ENCODE results near the gene SECTM1.
"Not testable (repeated sequence)": the region's sequence is repeated elsewhere in the genome, so short reads cannot be mapped to it uniquely, and the experiment has no call there.

SECTM1 gene

GRCh38 chr17:82333279-82334171 is at the start of gene SECTM1:
SECTM1 (minus strand) TSS chr17:82333766; CDS start chr17:82327240, 6,526 bp downstream.
- Histone ChIP-seq H3K27ac (ENCODE audit: low read depth, low read length) (no peak within 1 kb of the TSS), H3K4me3 (ENCODE audit: low read depth in 1 of 5, low read length in 5 of 5) (peak within 1 kb of the TSS; percentile 59 to 73 (median 71)), H3K9ac (ENCODE audit: low read length in 5 of 5) (peak within 1 kb of the TSS in 3 of 5 donors; percentile 56 to 76 (median 58)), H3K36me3 (ENCODE audit: control insufficient read depth in 5 of 5, insufficient read depth in 5 of 5, low read length in 5 of 5) (no peaks in the 10 kb centered on the region), H3K4me1 (ENCODE audit: control insufficient read depth in 5 of 5, insufficient read depth in 5 of 5, low read length in 5 of 5) (peaks cover 3 to 47% (median 37%) of the 10 kb centered on the region in 5 donors), H3K27me3 (ENCODE audit: control insufficient read depth in 5 of 5, insufficient read depth in 4 of 5, low read length in 5 of 5) (peaks cover 11 to 39% (median 19%) of the 10 kb centered on the region in 5 donors), H3K9me3 (ENCODE audit: control insufficient read depth in 5 of 5, low read length in 5 of 5) (no peaks in the 10 kb centered on the region)

GRCh38 chr17:82382933-82383255 is 49.3 kb upstream of the SECTM1 start:
- no peak overlapping the region for H3K27ac ChIP-seq (ENCODE audit: low read depth, low read length)
- peaks cover 17 to 58% (median 45%) of the 10 kb centered on the region in 5 donors for H3K27me3 ChIP-seq (ENCODE audit: control insufficient read depth in 5 of 5, insufficient read depth in 4 of 5, low read length in 5 of 5)
- H3K9ac ChIP-seq (ENCODE audit: low read length in 5 of 5), result no peak overlapping the region
- H3K4me3 ChIP-seq (ENCODE audit: low read depth in 1 of 5, low read length in 5 of 5), result no peak overlapping the region
- H3K4me1 ChIP-seq (ENCODE audit: control insufficient read depth in 5 of 5, insufficient read depth in 5 of 5, low read length in 5 of 5), result peaks cover 3 to 46% (median 32%) of the 10 kb centered on the region in 5 donors
- H3K36me3 ChIP-seq (ENCODE audit: control insufficient read depth in 5 of 5, insufficient read depth in 5 of 5, low read length in 5 of 5), result no peaks in the 10 kb centered on the region
- H3K9me3 ChIP-seq (ENCODE audit: control insufficient read depth in 5 of 5, low read length in 5 of 5), result no peaks in the 10 kb centered on the region

GRCh38 chr17:82382220-82382932 is 48.8 kb upstream of the SECTM1 start:
- not testable (repeated sequence) for H3K36me3 ChIP-seq (ENCODE audit: control insufficient read depth in 5 of 5, insufficient read depth in 5 of 5, low read length in 5 of 5); H3K9ac ChIP-seq (ENCODE audit: low read length in 5 of 5); H3K4me3 ChIP-seq (ENCODE audit: low read depth in 1 of 5, low read length in 5 of 5); H3K9me3 ChIP-seq (ENCODE audit: control insufficient read depth in 5 of 5, low read length in 5 of 5); H3K27ac ChIP-seq (ENCODE audit: low read depth, low read length)
- H3K4me1 ChIP-seq (ENCODE audit: control insufficient read depth in 5 of 5, insufficient read depth in 5 of 5, low read length in 5 of 5), result peaks cover 3 to 44% (median 32%) of the 10 kb centered on the region in 5 donors
- H3K27me3 ChIP-seq (ENCODE audit: control insufficient read depth in 5 of 5, insufficient read depth in 4 of 5, low read length in 5 of 5), result peaks cover 18 to 55% (median 40%) of the 10 kb centered on the region in 5 donors

- H3K4me1 ChIP-seq (ENCODE audit: control insufficient read depth in 5 of 5, insufficient read depth in 5 of 5, low read length in 5 of 5), result peaks cover 3 to 37% (median 30%) of the 10 kb centered on the region in 5 donors
- H3K4me3 ChIP-seq (ENCODE audit: low read depth in 1 of 5, low read length in 5 of 5), result peak overlapping the region in 3 of 5 donors; percentile 14 to 35 (median 22)
- not testable (repeated sequence) for H3K27ac ChIP-seq (ENCODE audit: low read depth, low read length); H3K9me3 ChIP-seq (ENCODE audit: control insufficient read depth in 5 of 5, low read length in 5 of 5); H3K36me3 ChIP-seq (ENCODE audit: control insufficient read depth in 5 of 5, insufficient read depth in 5 of 5, low read length in 5 of 5); H3K9ac ChIP-seq (ENCODE audit: low read length in 5 of 5)
- peaks cover 18 to 48% (median 35%) of the 10 kb centered on the region in 5 donors for H3K27me3 ChIP-seq (ENCODE audit: control insufficient read depth in 5 of 5, insufficient read depth in 4 of 5, low read length in 5 of 5)
These were observed 48.1 kb upstream of the SECTM1 start for GRCh38 chr17:82381703-82382009.

- peak overlapping the region in 4 of 5 donors; percentile 10 to 35 (median 18) for H3K4me3 ChIP-seq (ENCODE audit: low read depth in 1 of 5, low read length in 5 of 5)
- H3K27me3 ChIP-seq (ENCODE audit: control insufficient read depth in 5 of 5, insufficient read depth in 4 of 5, low read length in 5 of 5), result peaks cover 13 to 45% (median 29%) of the 10 kb centered on the region in 5 donors
- H3K27ac ChIP-seq (ENCODE audit: low read depth, low read length), result no peak overlapping the region
These were observed 47.5 kb upstream of the SECTM1 start for GRCh38 chr17:82380860-82381702.

GRCh38 chr17:82378741-82379021 is 45.1 kb upstream of the SECTM1 start:
- peaks cover 3 to 20% (median 16%) of the 10 kb centered on the region in 5 donors for H3K4me1 ChIP-seq (ENCODE audit: control insufficient read depth in 5 of 5, insufficient read depth in 5 of 5, low read length in 5 of 5)
- H3K9me3 ChIP-seq (ENCODE audit: control insufficient read depth in 5 of 5, low read length in 5 of 5), result no peaks in the 10 kb centered on the region
- peaks cover 30 to 42% (median 35%) of the 10 kb centered on the region in 5 donors for H3K27me3 ChIP-seq (ENCODE audit: control insufficient read depth in 5 of 5, insufficient read depth in 4 of 5, low read length in 5 of 5)
- H3K9ac ChIP-seq (ENCODE audit: low read length in 5 of 5), result no peak overlapping the region
- no peak overlapping the region for H3K4me3 ChIP-seq (ENCODE audit: low read depth in 1 of 5, low read length in 5 of 5)
- no peaks in the 10 kb centered on the region for H3K36me3 ChIP-seq (ENCODE audit: control insufficient read depth in 5 of 5, insufficient read depth in 5 of 5, low read length in 5 of 5)
- H3K27ac ChIP-seq (ENCODE audit: low read depth, low read length), result no peak overlapping the region

More at GRCh38 chr17:82380860-82381702, 47.5 kb upstream of the SECTM1 start:
- no peaks in the 10 kb centered on the region for H3K36me3 ChIP-seq (ENCODE audit: control insufficient read depth in 5 of 5, insufficient read depth in 5 of 5, low read length in 5 of 5)
- H3K9ac ChIP-seq (ENCODE audit: low read length in 5 of 5), result no peak overlapping the region
- no peaks in the 10 kb centered on the region for H3K9me3 ChIP-seq (ENCODE audit: control insufficient read depth in 5 of 5, low read length in 5 of 5)
- H3K4me1 ChIP-seq (ENCODE audit: control insufficient read depth in 5 of 5, insufficient read depth in 5 of 5, low read length in 5 of 5), result peaks cover 3 to 35% (median 33%) of the 10 kb centered on the region in 5 donors

- Histone ChIP-seq H3K4me1 (ENCODE audit: control insufficient read depth in 5 of 5, insufficient read depth in 5 of 5, low read length in 5 of 5) (peaks cover 3 to 20% (median 16%) of the 10 kb centered on the region in 5 donors), H3K36me3 (ENCODE audit: control insufficient read depth in 5 of 5, insufficient read depth in 5 of 5, low read length in 5 of 5) (no peaks in the 10 kb centered on the region), H3K4me3 (ENCODE audit: low read depth in 1 of 5, low read length in 5 of 5) (no peak overlapping the region), H3K9me3 (ENCODE audit: control insufficient read depth in 5 of 5, low read length in 5 of 5) (no peaks in the 10 kb centered on the region), H3K27ac (ENCODE audit: low read depth, low read length) (no peak overlapping the region), H3K27me3 (ENCODE audit: control insufficient read depth in 5 of 5, insufficient read depth in 4 of 5, low read length in 5 of 5) (peaks cover 30 to 40% (median 34%) of the 10 kb centered on the region in 5 donors), H3K9ac (ENCODE audit: low read length in 5 of 5) (no peak overlapping the region)
These were observed 44.6 kb upstream of the SECTM1 start for GRCh38 chr17:82377924-82378740.

- H3K9ac ChIP-seq (ENCODE audit: low read length in 5 of 5); H3K36me3 ChIP-seq (ENCODE audit: control insufficient read depth in 5 of 5, insufficient read depth in 5 of 5, low read length in 5 of 5); H3K9me3 ChIP-seq (ENCODE audit: control insufficient read depth in 5 of 5, low read length in 5 of 5); H3K4me3 ChIP-seq (ENCODE audit: low read depth in 1 of 5, low read length in 5 of 5); H3K27ac ChIP-seq (ENCODE audit: low read depth, low read length): not testable (repeated sequence)
- peaks cover 30 to 44% (median 40%) of the 10 kb centered on the region in 5 donors for H3K27me3 ChIP-seq (ENCODE audit: control insufficient read depth in 5 of 5, insufficient read depth in 4 of 5, low read length in 5 of 5)
- peaks cover 3 to 22% (median 22%) of the 10 kb centered on the region in 5 donors for H3K4me1 ChIP-seq (ENCODE audit: control insufficient read depth in 5 of 5, insufficient read depth in 5 of 5, low read length in 5 of 5)
These were observed 43.7 kb upstream of the SECTM1 start for GRCh38 chr17:82377294-82377693.

- Histone ChIP-seq H3K9ac (ENCODE audit: low read length in 5 of 5) (no peak overlapping the region), H3K27ac (ENCODE audit: low read depth, low read length) (no peak overlapping the region), H3K4me1 (ENCODE audit: control insufficient read depth in 5 of 5, insufficient read depth in 5 of 5, low read length in 5 of 5) (peaks cover 2 to 27% (median 20%) of the 10 kb centered on the region in 5 donors), H3K27me3 (ENCODE audit: control insufficient read depth in 5 of 5, insufficient read depth in 4 of 5, low read length in 5 of 5) (peaks cover 30 to 52% (median 46%) of the 10 kb centered on the region in 5 donors), H3K9me3 (ENCODE audit: control insufficient read depth in 5 of 5, low read length in 5 of 5) (no peaks in the 10 kb centered on the region), H3K36me3 (ENCODE audit: control insufficient read depth in 5 of 5, insufficient read depth in 5 of 5, low read length in 5 of 5) (no peaks in the 10 kb centered on the region), H3K4me3 (ENCODE audit: low read depth in 1 of 5, low read length in 5 of 5) (no peak overlapping the region)
These were observed 42.6 kb upstream of the SECTM1 start for GRCh38 chr17:82376042-82376730.
